Sciatic nerve (tissue), 2 donors: ENCODE data around the gene CALD1. TPM values are rescaled to one million over a fixed set of nuclear protein-coding genes. Genes with fewer than 3 reads are reported as not detected.
"Not testable (repeated sequence)": the region's sequence is repeated elsewhere in the genome, so short reads cannot be mapped to it uniquely, and the experiment has no call there.

Experiments used
- ATAC-seq: fragments of 200-7000 bp; cut with Tn5 transposase; one replicate; pipeline ENCODE4 v1.9.1; 2020; ENCODE audit warnings: mild to moderate bottlenecking, moderate library complexity
- DNase-seq: peaks from one replicate; pipeline ENCODE4 v3.0.0-alpha.2; 2020; ENCODE audit warnings: low spot score
- intact Hi-C: fragments of 100-400 bp; cut with DNase I; formaldehyde crosslinking; loops from one replicate; pipeline ENCODE4 v1.14.2; 2022
- total RNA-seq: library from RNA; stranded (reverse); fragmentation: NEBNext Ultra II Directional; extraction: Animal tissue kit (Norgen Biotek cat#: 25700); gene quantifications from one replicate; pipeline ENCODE4 v1.2.1, GENCODE V29; 2021
- donor health status: DM: no; HTN: no; CAD: no.
- donor health status: DM: no; HTN: no; CAD: no.

Gene CALD1
- total RNA-seq, 1 donor from 2014 or later: 534 TPM

- ATAC-seq: no peak
- no peak for DNase-seq
- intact Hi-C loops: loop anchor here (5.0 kb wide), 1 partner anchor 261 kb away; no protein-coding TSS in a partner anchor
Observed at GRCh38 chr7:134948246-134948645, 168.8 kb downstream of the CALD1 start.

- intact Hi-C loops: loop anchor here (5.0 kb wide), 1 partner anchor 261 kb away; no protein-coding TSS in a partner anchor
- peak; percentile 54 for ATAC-seq
- DNase-seq: no peak
Observed at GRCh38 chr7:134948736-134949135, 169.3 kb downstream of the CALD1 start.

GRCh38 chr7:134949171-134949570, 169.7 kb downstream of the CALD1 start:
- no peak for DNase-seq
- no peak for ATAC-seq
- intact Hi-C loops: loop anchor here (5.0 kb wide), 1 partner anchor 262 kb away; no protein-coding TSS in a partner anchor

GRCh38 chr7:134954197-134955082, 175.0 kb downstream of the CALD1 start:
- intact Hi-C loops: no loop called here
- peak; percentile 69 for ATAC-seq
- no peak for DNase-seq

GRCh38 chr7:134957005-134957404, 177.6 kb downstream of the CALD1 start:
- intact Hi-C loops: no loop called here
- DNase-seq: no peak
- ATAC-seq: no peak

GRCh38 chr7:134959810-134960209, 180.4 kb downstream of the CALD1 start:
- DNase-seq: no peak
- intact Hi-C loops: no loop called here
- ATAC-seq: no peak

GRCh38 chr7:134962270-134962780, 182.9 kb downstream of the CALD1 start:
- intact Hi-C loops: no loop called here
- DNase-seq (no peak), ATAC-seq (no peak)

- DNase-seq (no peak), ATAC-seq (peak; percentile 63)
- intact Hi-C loops: no loop called here
Observed at GRCh38 chr7:134963036-134963435, 183.6 kb downstream of the CALD1 start.

GRCh38 chr7:134966691-134967090, 187.3 kb downstream of the CALD1 start:
- DNase-seq: no peak
- ATAC-seq: no peak
- intact Hi-C loops: no loop called here

GRCh38 chr7:134968110-134968509, 188.7 kb downstream of the CALD1 start:
- intact Hi-C loops: no loop called here
- no peak for ATAC-seq

GRCh38 chr7:134981645-134982044, 202.2 kb downstream of the CALD1 start:
- intact Hi-C loops, DNase-seq, ATAC-seq: not testable (repeated sequence)

More at GRCh38 chr7:134968110-134968509, 188.7 kb downstream of the CALD1 start:
- DNase-seq: no peak

GRCh38 chr7:134985894-134986362, 206.5 kb downstream of the CALD1 start:
- DNase-seq (no peak), ATAC-seq (no peak)
- intact Hi-C loops: no loop called here

- ATAC-seq (peak; percentile 99), DNase-seq (peak; percentile 98)
- intact Hi-C loops: no loop called here
Observed at GRCh38 chr7:134986363-134987251, 207.2 kb downstream of the CALD1 start, which contains the start of gene AGBL3. AGBL3 (plus strand) TSS chr7:134986508; CDS start chr7:134987934, 1,426 bp downstream.

- no peak for ATAC-seq
- intact Hi-C loops: no loop called here
Observed at GRCh38 chr7:134988161-134988560, 208.7 kb downstream of the CALD1 start.

GRCh38 chr7:134991469-134992339, 212.3 kb downstream of the CALD1 start:
- DNase-seq: no peak
- intact Hi-C loops: loop anchor here (10.0 kb wide), 1 partner anchor 183 kb away; the partner anchor contains the start of gene CYREN
- ATAC-seq: no peak

More at GRCh38 chr7:134988161-134988560, 208.7 kb downstream of the CALD1 start:
- DNase-seq: no peak

- intact Hi-C loops: loop anchor here (10.0 kb wide), 1 partner anchor 182 kb away; the partner anchor contains the start of gene CYREN
- ATAC-seq (peak; percentile 49), DNase-seq (no peak)
Observed at GRCh38 chr7:134992626-134993179, 213.3 kb downstream of the CALD1 start.

GRCh38 chr7:134993877-134994456, 214.5 kb downstream of the CALD1 start:
- intact Hi-C loops: loop anchor here (10.0 kb wide), 1 partner anchor 181 kb away; the partner anchor contains the start of gene CYREN
- DNase-seq (no peak), ATAC-seq (no peak)
